Kasumi-1 (cell line): ENCODE data around the gene ACTMAP.
"Not testable (repeated sequence)": the region's sequence is repeated elsewhere in the genome, so short reads cannot be mapped to it uniquely, and the experiment has no call there.

Source experiments
- DNase-seq, 2 experiments: peaks; one replicate each; lab custom pipeline; 2025; lab: John Stamatoyannopoulos, UW

ACTMAP gene, protein sequence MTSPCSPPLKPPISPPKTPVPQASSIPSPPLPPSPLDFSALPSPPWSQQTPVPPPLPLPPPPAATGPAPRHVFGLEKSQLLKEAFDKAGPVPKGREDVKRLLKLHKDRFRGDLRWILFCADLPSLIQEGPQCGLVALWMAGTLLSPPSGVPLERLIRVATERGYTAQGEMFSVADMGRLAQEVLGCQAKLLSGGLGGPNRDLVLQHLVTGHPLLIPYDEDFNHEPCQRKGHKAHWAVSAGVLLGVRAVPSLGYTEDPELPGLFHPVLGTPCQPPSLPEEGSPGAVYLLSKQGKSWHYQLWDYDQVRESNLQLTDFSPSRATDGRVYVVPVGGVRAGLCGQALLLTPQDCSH

DNA sequence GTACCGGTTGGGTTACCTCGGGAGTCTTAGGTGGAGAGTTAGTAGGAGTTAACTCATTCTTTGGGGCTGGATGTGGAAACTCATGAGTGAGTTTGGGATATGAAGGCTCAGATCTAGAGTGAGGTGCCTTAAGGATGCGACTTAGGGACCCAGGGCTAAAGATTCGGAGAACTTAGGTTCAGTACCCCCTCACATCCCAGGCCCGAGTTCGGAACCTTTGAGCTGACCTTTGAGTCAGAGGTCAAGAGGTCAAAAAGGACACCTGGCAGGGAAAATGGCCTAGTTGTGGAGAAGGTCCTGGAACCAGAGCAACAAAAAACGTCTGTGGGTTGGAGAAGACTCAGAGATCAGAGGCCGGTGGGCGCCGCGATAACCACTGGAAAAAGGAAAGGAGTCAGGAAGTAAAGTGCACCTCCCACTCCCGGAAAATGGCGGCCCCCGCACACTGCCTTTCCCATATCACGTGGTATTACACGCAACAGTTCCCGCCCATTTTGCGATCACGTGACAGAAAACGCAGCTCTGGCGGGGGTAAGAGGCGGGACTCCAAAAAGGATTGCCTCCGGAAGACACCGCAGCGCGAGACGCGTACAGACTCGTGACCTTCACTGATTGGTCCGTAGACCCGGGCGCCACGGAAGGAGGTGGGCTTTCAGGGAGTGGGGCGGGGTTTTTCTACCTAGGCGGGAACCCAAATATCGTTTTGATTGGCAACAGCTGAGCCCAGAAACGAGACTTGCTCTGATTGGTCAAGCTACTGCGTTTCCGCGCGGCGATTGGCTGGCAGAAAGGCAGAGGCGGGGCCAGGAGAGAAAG, at the start of gene ACTMAP:
Gene ACTMAP, minus strand, starts transcription at position 420 of the 816 bp plus-strand sequence. CDS start 674 bp downstream, outside the sequence.
- peak; percentile 99 for DNase-seq

DNA sequence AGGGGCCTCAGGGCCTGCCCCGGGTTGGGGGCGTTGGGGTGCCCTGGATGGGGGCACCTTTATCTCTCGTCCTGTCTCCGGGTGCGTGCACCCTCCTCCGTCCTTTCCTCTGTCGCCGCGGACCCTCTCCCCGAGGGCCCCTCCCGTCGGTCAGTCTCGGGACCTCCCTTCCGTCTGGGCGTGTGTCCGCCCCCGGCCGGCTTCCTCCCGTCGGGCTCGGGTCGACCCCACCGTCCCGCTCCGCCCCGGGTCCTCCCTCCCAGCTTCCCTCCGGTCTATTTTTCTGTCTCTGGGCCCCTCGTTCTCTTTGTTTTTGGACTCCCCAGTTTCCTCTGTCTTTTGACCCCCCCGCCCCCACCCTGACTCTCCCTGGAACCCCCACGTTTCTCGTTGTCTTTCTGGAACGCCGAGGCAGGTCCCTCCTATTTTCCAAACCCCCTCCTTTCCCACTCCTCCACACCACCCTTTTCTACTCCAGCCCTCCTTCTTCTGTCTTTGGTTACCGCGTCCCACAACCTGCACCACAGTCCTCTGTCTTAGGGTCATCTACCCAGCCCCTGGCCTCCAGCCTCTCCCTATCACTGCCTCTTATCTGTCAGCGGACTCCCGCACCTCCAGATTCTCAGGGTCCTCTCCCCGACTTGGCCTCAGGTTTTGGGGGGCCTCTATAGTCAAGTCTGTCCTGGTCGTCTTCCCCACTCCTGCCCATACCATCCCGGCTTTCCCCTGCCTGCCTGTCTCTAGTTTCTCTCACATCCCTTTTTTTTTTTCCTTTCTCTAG, 49.5 kb upstream of the ACTMAP start:
- DNase-seq: no peak

GRCh38 chr19:40798683-40799557, 48.6 kb upstream of the ACTMAP start, which contains the start of gene EGLN2:
TSS of gene EGLN2 (plus strand) at chr19:40799191. CDS start at chr19:40800573, 1,382 bp downstream.
- peak; percentile 98 for DNase-seq

GRCh38 chr19:40797963-40798682, 47.8 kb upstream of the ACTMAP start:
- DNase-seq: peak; percentile 68 to 73

- DNase-seq: no peak
These were observed 47.1 kb upstream of the ACTMAP start for GRCh38 chr19:40797166-40797962.

DNA sequence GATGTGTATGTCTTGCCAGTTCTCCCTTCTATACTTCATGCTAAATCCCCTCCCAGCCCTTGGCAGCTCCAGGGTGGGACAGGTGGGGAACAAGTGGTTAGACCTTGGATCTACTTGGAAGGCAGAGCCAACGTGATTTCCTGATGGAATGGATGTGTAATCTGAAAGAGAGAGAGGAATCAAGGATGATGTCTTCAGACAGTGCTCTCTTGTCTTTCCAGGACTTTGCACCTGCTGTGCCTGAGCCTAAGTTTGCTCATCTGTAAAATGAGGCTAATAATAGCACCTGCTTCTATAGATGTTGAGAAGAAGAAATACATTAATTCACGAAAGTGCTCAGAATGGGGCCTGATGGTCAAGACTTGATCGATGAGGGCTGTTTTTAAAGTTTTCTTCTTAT, 41.7 kb upstream of the ACTMAP start:
- DNase-seq: no peak

DNA sequence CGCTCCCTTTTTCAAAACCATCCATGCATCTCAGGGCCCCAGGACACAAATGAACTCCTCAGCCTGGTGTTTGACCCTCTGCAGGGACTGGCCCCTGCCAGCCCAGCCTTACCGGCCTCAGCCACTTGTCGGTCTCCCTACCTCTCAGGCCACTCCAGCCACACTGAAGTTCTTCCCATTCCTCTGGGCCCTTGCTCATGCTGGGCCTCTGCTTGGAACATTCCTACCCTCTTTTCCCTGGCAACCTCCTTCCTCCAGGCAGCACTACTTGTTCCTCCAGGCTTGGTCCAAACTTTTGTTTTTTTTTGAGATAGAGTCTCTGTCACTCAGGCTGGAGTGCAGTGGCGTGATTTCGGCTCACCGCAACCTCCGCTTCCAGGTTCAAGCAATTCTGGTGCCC, 41.1 kb upstream of the ACTMAP start:
- DNase-seq: no peak

- no peak for DNase-seq
These were observed 36.1 kb upstream of the ACTMAP start for GRCh38 chr19:40786060-40787037.

GRCh38 chr19:40785526-40785925, 35.2 kb upstream of the ACTMAP start:
- DNase-seq: no peak

DNA sequence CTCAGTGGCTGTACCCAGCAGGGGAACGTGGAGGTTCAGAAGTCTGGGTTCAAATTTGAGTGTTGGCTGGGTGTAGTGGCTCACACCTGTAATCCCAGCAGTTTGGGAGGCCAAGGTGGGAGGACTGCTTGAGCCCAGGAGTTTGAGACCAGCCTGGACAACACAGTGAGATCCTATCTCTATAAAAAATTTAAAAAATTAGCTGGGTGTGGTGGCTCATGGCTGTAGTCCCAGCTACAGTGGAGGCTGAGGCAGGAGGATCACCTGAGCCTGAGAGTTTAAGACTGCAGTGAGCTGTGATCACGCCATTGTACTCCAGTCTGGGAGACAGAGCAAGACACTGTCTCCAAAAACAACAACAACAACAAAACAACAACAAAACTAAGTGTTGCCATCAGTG, 33.9 kb upstream of the ACTMAP start:
- DNase-seq: not testable (repeated sequence)

- no peak for DNase-seq
These were observed 33.4 kb upstream of the ACTMAP start for GRCh38 chr19:40783711-40784110.

GRCh38 chr19:40781140-40781539, 30.9 kb upstream of the ACTMAP start:
- no peak for DNase-seq

DNA sequence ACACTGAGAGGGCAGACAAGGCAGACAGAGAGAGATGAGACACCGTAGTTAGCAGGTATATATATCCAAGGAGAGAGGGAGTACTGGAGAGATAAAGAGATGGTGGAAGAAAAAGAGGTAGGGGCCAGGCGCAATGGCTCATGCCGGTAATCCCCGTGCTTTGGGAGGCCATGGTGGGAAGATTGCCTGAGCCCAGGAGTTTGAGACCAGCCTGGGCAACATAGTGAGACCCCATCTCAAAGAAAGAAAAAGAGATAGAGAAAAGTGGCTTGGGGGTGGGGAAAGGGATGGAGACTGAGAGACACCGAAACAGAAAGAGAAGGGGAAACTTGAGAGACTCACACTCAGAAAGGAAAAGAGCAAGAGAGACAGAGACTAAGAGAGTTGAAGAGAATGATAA, 30.3 kb upstream of the ACTMAP start:
- no peak for DNase-seq

DNA sequence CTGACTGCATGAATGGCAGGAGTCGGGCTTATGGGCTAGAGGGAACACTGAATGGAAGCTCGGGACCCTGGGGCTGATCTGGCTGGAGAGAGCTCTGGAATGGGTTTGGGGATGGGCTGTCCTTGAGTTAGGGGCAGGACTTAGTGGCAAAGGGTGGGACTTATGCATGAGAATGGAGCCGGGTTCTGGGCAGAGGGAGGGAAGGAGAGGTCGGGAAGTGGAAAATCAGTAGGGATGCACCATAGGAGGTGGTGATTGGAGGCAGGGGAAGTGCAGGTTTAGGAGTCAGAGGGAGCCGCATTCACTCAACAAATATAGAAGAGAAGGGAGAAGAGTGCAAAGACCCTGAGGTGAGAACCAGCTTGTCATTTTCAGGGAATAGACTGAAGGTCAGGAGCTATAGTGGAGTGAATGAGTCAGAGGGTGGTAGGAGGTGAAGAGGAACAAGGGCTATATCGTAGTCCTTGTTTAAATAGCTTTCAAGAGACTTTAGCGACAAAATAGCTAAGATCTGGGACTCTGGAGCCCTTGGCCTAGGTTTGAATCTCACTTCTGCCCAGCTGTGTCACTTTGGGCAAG, 28.5 kb upstream of the ACTMAP start:
- no peak for DNase-seq

DNA sequence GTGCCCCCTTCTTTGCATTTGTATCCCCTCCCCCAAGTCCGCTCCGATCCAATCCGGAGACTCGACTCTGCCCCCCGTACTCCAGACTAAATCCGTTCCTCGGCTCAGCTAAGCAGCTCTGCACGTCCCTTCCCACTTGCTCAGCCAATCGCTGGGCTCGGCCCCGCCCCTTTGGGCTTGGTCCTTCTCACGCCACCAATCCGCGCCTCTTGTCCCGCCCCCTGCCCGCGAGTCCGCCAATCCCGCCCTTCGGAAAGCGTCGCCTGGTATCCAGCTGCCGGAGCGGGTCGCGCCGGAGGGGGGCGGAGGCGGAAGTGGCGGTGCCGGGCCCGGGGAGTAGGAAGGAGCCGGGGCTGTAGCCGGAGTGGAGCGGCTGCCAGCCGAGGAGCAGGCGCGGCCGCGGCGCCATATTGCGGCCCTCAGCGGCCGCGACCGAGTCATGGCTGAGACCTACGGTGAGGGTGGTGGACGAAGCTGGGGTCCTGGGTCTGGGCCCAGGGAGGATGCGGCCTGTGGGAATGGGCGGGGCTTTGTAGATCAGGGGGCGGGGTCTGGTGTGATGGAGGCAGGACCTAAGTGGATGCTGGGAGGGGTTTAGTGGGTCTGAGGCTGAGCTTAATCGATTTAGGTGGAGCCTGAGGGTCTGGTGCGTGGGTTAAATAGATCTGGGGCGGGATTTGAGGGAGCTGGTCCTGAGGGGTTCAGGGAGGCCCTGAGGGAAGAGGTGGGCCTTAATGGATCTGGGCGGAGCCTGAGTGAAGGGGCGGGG, 27.8 kb upstream of the ACTMAP start, which contains the start of gene RAB4B:
Gene RAB4B, plus strand, starts transcription at position 311 of the 769 bp plus-strand sequence. Its CDS starts 129 bp downstream, at position 440.
- peak; percentile 99 for DNase-seq

- no peak for DNase-seq
These were observed 27.3 kb upstream of the ACTMAP start for GRCh38 chr19:40777645-40777936.

DNA sequence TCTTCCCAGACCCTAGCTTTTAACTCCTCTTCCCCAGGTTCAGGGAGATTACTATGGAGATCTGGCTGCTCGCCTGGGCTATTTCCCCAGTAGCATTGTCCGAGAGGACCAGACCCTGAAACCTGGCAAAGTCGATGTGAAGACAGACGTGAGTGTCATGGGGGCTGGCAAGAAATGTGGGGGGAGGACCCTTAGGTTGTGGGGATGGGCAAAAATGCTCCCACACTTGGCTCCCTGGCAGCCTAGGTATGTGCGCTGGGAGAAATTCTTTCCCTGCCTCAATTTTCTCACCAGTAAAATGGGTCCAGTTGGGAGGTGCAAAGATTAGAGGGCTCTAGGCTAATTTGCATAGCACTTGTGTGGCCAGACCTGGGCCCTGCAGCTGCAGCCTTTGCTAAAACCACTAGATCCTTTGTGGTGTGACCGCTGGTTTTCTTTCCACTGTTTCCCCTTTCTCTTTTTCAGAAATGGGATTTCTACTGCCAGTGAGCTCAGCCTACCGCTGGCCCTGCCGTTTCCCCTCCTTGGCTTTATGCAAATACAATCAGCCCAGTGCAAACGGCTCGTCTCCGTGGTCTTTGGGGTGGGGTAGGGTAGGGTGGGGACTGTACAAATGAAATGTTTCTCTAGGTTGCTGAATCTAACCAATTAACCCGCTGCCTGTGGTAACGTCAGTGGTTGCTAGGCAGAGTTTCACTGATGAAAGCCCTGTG, 26.8 kb upstream of the ACTMAP start:
- DNase-seq: peak; percentile 96
